ENCODE measurements around the gene NCKAP5L. TPM values are rescaled to one million over a fixed set of nuclear protein-coding genes. Genes with fewer than 3 reads are reported as not detected.

NCKAP5L gene
- total RNA-seq, 2 donors from 2014 or later, result 5.4 to 5.6 TPM

Other genes with a start within 250 kb of the NCKAP5L start
- gene FAM186B, start 222.8 kb downstream of the NCKAP5L start, total RNA-seq, result under 1 TPM; 0.74 to 0.82 TPM
- gene PRPF40B, start 204.9 kb downstream of the NCKAP5L start, total RNA-seq, result 10 to 100 TPM in 1 of 2 donors, 1 to 10 TPM in 1; 8.5 to 14.0 TPM
- 10 to 100 TPM; 40.6 to 42.0 TPM for gene FMNL3, start 121.0 kb downstream of the NCKAP5L start, total RNA-seq
- 100 to 1,000 TPM; 755 to 785 TPM for gene TMBIM6, start 86.9 kb downstream of the NCKAP5L start, total RNA-seq
- gene BCDIN3D, start 14.7 kb upstream of the NCKAP5L start, total RNA-seq, result 10 to 100 TPM in 1 of 2 donors, 1 to 10 TPM in 1; 9.0 to 10.8 TPM
- gene FAIM2, start 75.5 kb upstream of the NCKAP5L start, total RNA-seq, result under 1 TPM; 0.39 to 0.67 TPM
- not detected for gene AQP2, start 122.3 kb upstream of the NCKAP5L start, total RNA-seq
- gene AQP5, start 133.5 kb upstream of the NCKAP5L start, total RNA-seq, result not detected
- not detected for gene AQP6, start 144.5 kb upstream of the NCKAP5L start, total RNA-seq
- 100 to 1,000 TPM; 121 to 150 TPM for gene RACGAP1, start 197.1 kb upstream of the NCKAP5L start, total RNA-seq
- gene ASIC1, start 229.2 kb upstream of the NCKAP5L start, total RNA-seq, result 10 to 100 TPM in 1 of 2 donors, 1 to 10 TPM in 1; 5.8 to 12.4 TPM